Measurements from ENCODE around the gene CPE.

GRCh38 chr4:165481053-165481835 lies 102.4 kb downstream of the CPE start:
- TF ChIP-seq POLR2AphosphoS5 (IDR thresholded peaks at IDR 0.05; ENCODE audit: low read depth, low read length) (no peak), SIN3A (IDR thresholded peaks at IDR 0.05; ENCODE audit: borderline replicate concordance, insufficient read depth, low read length) (no peak)

Measured in PFSK-1 (cell line).